Heart left ventricle (tissue), 16 donors: ENCODE results near the gene RHOBTB1. TPM values are rescaled to one million over a fixed set of nuclear protein-coding genes. Genes with fewer than 3 reads are reported as not detected.
"Not testable (repeated sequence)": the region's sequence is repeated elsewhere in the genome, so short reads cannot be mapped to it uniquely, and the experiment has no call there.

ENCODE experiments used
- ATAC-seq, 4 donors: fragments of 200-7000 bp; cut with Tn5 transposase; one replicate each; pipeline ENCODE4 v1.9.1; 2020 to 2022; ENCODE audit warnings: moderate library complexity in 4 of 4, mild to moderate bottlenecking in 3 of 4, moderate number of reproducible peaks in 1 of 4
- DNase-seq, 5 donors: peaks; one replicate each; pipeline ENCODE4 v3.0.0-alpha.2; 2020
- H3K27ac ChIP-seq, 12 donors: fragments of 200-600 bp; sonication (generic) in 4 of 12; one replicate each; pipeline versions ENCODE4 v1.5.0 to v1.8.0; 2016 to 2022; ENCODE audit warnings: mild to moderate bottlenecking in 2 of 12
- H3K27me3 ChIP-seq, 9 donors: fragments of 200-600 bp; sonication (generic) in 2 of 9; one replicate each; pipeline versions ENCODE4 v1.5.1 to v1.8.0; 2016 to 2022; ENCODE audit warnings: mild to moderate bottlenecking in 3 of 9
- H3K36me3 ChIP-seq, 9 donors: fragments of 200-600 bp; sonication (generic) in 2 of 9; one replicate each; pipeline versions ENCODE4 v1.5.0 to v1.8.0; 2018 to 2022; ENCODE audit warnings: mild to moderate bottlenecking in 2 of 9
- H3K4me1 ChIP-seq, 12 donors: fragments of 200-600 bp; sonication (generic) in 4 of 12; one replicate each; pipeline versions ENCODE4 v1.5.0 to v1.8.0; 2016 to 2022; ENCODE audit warnings: mild to moderate bottlenecking in 3 of 12
- H3K4me3 ChIP-seq, 12 donors: fragments of 200-600 bp; sonication (generic) in 4 of 12; one replicate each; pipeline versions ENCODE4 v1.5.0 to v1.8.0; 2017 to 2022; ENCODE audit warnings: mild to moderate bottlenecking in 9 of 12, moderate library complexity in 4 of 12
- H3K9me3 ChIP-seq, 12 donors: fragments of 200-600 bp; sonication (generic) in 4 of 12; one replicate each; pipeline versions ENCODE4 v1.5.0 to v1.8.0; 2016 to 2022; ENCODE audit warnings: mild to moderate bottlenecking in 1 of 12
- POLR2A ChIP-seq, 2 donors: fragments of 450-650 bp; IDR thresholded peaks; one replicate each; pipeline ENCODE4 v1.6.1; 2017; ENCODE audit warnings: antibody characterized with exemption in 2 of 2, mild to moderate bottlenecking in 2 of 2, moderate library complexity in 2 of 2
- WGBS, 4 donors: extraction: QIAGEN DNeasy Blood & Tissue Kit in 2 of 4; methylation state at CpG; one replicate each; pipeline versions ENCODE4 v1.1.5 to v1.1.7; 2013 to 2018; 5-methylcytosine and 5-hydroxymethylcytosine counted together
- intact Hi-C, 10 donors: fragments of 100-400 bp; cut with DNase I; formaldehyde crosslinking; loops; one replicate each; pipeline versions ENCODE4 v1.11.1 to v1.14.2; 2022
- polyA plus RNA-seq, 2 donors: library from polyadenylated mRNA; stranded (reverse); fragments of 200-250 nt; gene quantifications; one replicate each; pipeline ENCODE4 v1.2.3, GENCODE V29; 2013
- total RNA-seq, 9 donors: library from RNA; depleted of rRNA in 2 of 9; stranded (reverse); fragments of >200 nt in 2 of 9; fragmentation: NEBNext Ultra II Directional in 3 of 9; extraction: Animal tissue kit (Norgen Biotek cat#: 25700) in 3 of 9; gene quantifications; one replicate each; pipeline versions ENCODE4 v1.1.0 to v1.2.4, GENCODE V29; 2016 to 2023
- TF ChIP-seq, protein P1 (sequence below), 12 donors: fragments of 200-600 bp; sonication (generic) in 4 of 12; IDR thresholded peaks; one replicate each; pipeline versions ENCODE4 v1.5.0 to v1.8.0; 2018 to 2022; ENCODE audit warnings: antibody characterized with exemption in 12 of 12, mild to moderate bottlenecking in 5 of 12
- donor health status: ischemic (EF 13 %, LVEDD 7.1; RV severe dilation, severe dysfunction).
- donor health status: healthy with polysubstance abuse.
- donor health status: DM: no; HTN: yes; CAD: no.
- donor health status: DM: no; HTN: no; CAD: no.
- donor health status: ischemic (EF 25% LVEDD 6.9; RV normal size, moderate dysfunction).
- donor health status: ischemic (EF 25% LVEDD 5.7; RV mildly dilated, moderate dysfunction).
- donor health status: healthy.
- donor health status: DM: yes; HTN: yes; CAD: no.
- donor health status: ischemic (EF 35%, LVEDD 5.7; RV mildly dilated, moderate dysfunction).
- donor health status: nonischemic (EF 11% LVEDD 7.7; RV severe dilation, severe dysfunction).
- donor health status: DM: yes; HTN: yes; CAD: no.
- donor health status: PGD.
- donor health status: ischemic (EF 29% LVEDD 5.4; RV normal size, mild dysfunction).
- donor health status: nonischemic (EF 23%, LVEDD 6.1; RV moderate dilation, normal function).

Gene RHOBTB1
- total and polyA plus RNA-seq, 11 donors, result 6.4 to 41.3 (median 14.9) TPM

GRCh38 chr10:60976687-60977086 is 32.7 kb upstream of the RHOBTB1 start:
- H3K4me1 ChIP-seq, result peaks cover 0 to 6% (median 0%) of the 10 kb centered on the region in 12 donors
- no peak overlapping the region for H3K4me3 ChIP-seq
- TF ChIP-seq, protein P1, sequence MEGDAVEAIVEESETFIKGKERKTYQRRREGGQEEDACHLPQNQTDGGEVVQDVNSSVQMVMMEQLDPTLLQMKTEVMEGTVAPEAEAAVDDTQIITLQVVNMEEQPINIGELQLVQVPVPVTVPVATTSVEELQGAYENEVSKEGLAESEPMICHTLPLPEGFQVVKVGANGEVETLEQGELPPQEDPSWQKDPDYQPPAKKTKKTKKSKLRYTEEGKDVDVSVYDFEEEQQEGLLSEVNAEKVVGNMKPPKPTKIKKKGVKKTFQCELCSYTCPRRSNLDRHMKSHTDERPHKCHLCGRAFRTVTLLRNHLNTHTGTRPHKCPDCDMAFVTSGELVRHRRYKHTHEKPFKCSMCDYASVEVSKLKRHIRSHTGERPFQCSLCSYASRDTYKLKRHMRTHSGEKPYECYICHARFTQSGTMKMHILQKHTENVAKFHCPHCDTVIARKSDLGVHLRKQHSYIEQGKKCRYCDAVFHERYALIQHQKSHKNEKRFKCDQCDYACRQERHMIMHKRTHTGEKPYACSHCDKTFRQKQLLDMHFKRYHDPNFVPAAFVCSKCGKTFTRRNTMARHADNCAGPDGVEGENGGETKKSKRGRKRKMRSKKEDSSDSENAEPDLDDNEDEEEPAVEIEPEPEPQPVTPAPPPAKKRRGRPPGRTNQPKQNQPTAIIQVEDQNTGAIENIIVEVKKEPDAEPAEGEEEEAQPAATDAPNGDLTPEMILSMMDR (IDR thresholded peaks at IDR 0.05), result no peak
- no peak for TF ChIP-seq POLR2A (IDR thresholded peaks at IDR 0.05)
- DNase-seq, result no peak
- WGBS, 4 donors, result 87 to 91% (median 87%) methylated on average over 2 of the region's 2 CpGs
- H3K27ac ChIP-seq, result no peak overlapping the region
- no peaks in the 10 kb centered on the region for H3K36me3 ChIP-seq
- ATAC-seq, result no peak
- intact Hi-C loops, result loop anchor here in 2 of 10 donors (5.0 to 10.0 kb wide), 2 partner anchors 306 to 308 kb away; no protein-coding TSS in a partner anchor
- H3K9me3 ChIP-seq, result no peaks in the 10 kb centered on the region
- no peaks in the 10 kb centered on the region for H3K27me3 ChIP-seq

DNA sequence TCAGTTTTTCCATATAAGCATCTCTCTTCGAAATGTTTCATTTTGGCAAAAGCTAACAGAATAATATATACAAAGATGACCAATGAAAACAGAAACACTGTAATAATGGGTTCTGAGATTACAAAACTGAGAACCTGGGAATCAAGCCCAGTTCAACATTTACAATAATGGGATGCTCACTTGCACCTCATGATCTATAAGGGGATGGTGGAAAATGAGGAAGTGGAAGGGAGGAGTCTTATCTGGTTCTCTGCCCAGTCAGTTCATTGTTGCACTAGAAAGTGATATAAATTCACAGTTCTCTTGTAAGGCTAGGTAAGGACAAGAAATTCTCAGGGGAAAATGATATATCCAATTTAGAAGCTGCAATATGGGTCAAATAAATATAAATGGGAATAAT is 31.7 kb upstream of the RHOBTB1 start:
- Histone ChIP-seq H3K36me3 (no peaks in the 10 kb centered on the region), H3K27me3 (no peaks in the 10 kb centered on the region), H3K9me3 (no peaks in the 10 kb centered on the region), H3K4me1 (peaks cover 0 to 6% (median 0%) of the 10 kb centered on the region in 12 donors), H3K4me3 (no peak overlapping the region), H3K27ac (no peak overlapping the region)
- no peak for DNase-seq
- intact Hi-C loops, result loop anchor here in 2 of 10 donors (5.0 to 10.0 kb wide), 2 partner anchors 307 to 309 kb away; no protein-coding TSS in a partner anchor
- TF ChIP-seq, protein P1 (IDR thresholded peaks at IDR 0.05), result no peak
- TF ChIP-seq POLR2A (IDR thresholded peaks at IDR 0.05), result no peak
- 68 to 81% (median 76%) methylated on average over 1 of the region's 1 CpG for WGBS, 4 donors
- no peak for ATAC-seq

GRCh38 chr10:60974463-60975149 is 30.6 kb upstream of the RHOBTB1 start:
- no peak overlapping the region for H3K27ac ChIP-seq
- no peak for ATAC-seq
- no peak for DNase-seq
- H3K36me3 ChIP-seq, result no peaks in the 10 kb centered on the region
- TF ChIP-seq, protein P1 (IDR thresholded peaks at IDR 0.05), result no peak
- TF ChIP-seq POLR2A (IDR thresholded peaks at IDR 0.05), result no peak
- H3K9me3 ChIP-seq, result no peaks in the 10 kb centered on the region
- intact Hi-C loops, result loop anchor here in 2 of 10 donors (5.0 to 10.0 kb wide), 2 partner anchors 308 to 310 kb away; no protein-coding TSS in a partner anchor
- no peak overlapping the region for H3K4me3 ChIP-seq
- 64 to 76% (median 70%) methylated on average over 3 of the region's 3 CpGs for WGBS, 4 donors
- no peaks in the 10 kb centered on the region for H3K27me3 ChIP-seq
- H3K4me1 ChIP-seq, result peaks cover 0 to 6% (median 0%) of the 10 kb centered on the region in 12 donors

DNA sequence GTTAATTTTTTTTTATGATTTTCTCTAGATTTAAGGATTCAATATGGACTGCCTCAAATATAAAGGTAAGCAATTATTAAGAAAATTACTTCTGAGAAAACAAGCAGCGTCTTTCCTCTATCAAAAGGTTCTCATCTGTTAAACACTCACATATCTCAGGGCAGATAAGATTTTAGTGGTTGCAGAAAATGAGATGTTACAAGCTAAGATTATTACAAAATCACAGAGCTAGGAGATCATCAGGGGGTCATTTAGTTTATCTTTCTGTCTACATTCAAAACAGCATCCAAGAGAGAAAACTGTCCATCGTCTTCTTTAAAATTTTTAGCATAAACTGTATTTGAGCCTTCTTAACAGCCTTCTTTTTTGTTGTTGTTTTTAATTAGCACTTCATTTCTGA is 29.1 kb upstream of the RHOBTB1 start:
- no peaks in the 10 kb centered on the region for H3K9me3 ChIP-seq
- no peaks in the 10 kb centered on the region for H3K27me3 ChIP-seq
- H3K27ac ChIP-seq, result no peak overlapping the region
- peaks cover 0 to 6% (median 0%) of the 10 kb centered on the region in 12 donors for H3K4me1 ChIP-seq
- H3K36me3 ChIP-seq, result no peaks in the 10 kb centered on the region
- intact Hi-C loops, result loop anchor here in 1 of 10 donors (10.0 kb wide), 1 partner anchor 312 kb away; no protein-coding TSS in a partner anchor
- WGBS, 4 donors, result 93 to 96% (median 95%) methylated on average over 2 of the region's 2 CpGs
- H3K4me3 ChIP-seq, result no peak overlapping the region
- TF ChIP-seq POLR2A (IDR thresholded peaks at IDR 0.05), result no peak
- TF ChIP-seq, protein P1 (IDR thresholded peaks at IDR 0.05), result no peak
- DNase-seq (no peak), ATAC-seq (no peak)

DNA sequence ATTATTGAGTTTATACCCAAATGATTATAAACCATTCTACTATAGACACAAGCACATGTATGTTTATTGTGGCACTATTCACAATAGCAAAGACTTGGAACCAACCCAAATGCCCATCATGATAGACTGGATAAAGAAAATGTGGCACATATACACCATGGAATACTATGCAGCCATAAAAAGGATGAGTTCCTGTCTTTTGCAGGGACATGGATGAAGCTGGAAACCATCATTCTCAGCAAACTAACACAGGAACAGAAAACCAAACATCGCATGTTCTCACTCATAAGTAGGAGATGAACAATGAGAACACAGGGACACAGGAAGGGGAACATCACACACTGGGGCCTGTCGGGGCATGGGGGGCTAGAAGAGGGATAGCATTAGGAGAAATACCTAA is 28.2 kb upstream of the RHOBTB1 start:
- not testable (repeated sequence) for H3K27ac ChIP-seq, DNase-seq, ATAC-seq, H3K36me3 ChIP-seq, H3K4me1 ChIP-seq, H3K4me3 ChIP-seq, H3K9me3 ChIP-seq, H3K27me3 ChIP-seq
- 97 to 99% (median 98%) methylated on average over 2 of the region's 2 CpGs for whole genome bisulfite sequencing, 4 donors
- intact Hi-C loops, result loop anchor here in 1 of 10 donors (10.0 kb wide), 1 partner anchor 313 kb away; no protein-coding TSS in a partner anchor
